SHP77 (cell line): ENCODE data around the gene APLNR.
"Not testable (repeated sequence)": the region's sequence is repeated elsewhere in the genome, so short reads cannot be mapped to it uniquely, and the experiment has no call there.

ENCODE experiments used
- DNase-seq, 2 experiments: peaks; one replicate each; lab custom pipeline; 2025; lab: John Stamatoyannopoulos, UW

APLNR gene

GRCh38 chr11:57237204-57237681, at the start of gene APLNR:
TSS of gene APLNR (minus strand) at chr11:57237250. CDS start at chr11:57237004, 246 bp downstream.
- DNase-seq, result no peak

- no peak for DNase-seq
Observed at GRCh38 chr11:57283231-57283990, 46.4 kb upstream of the APLNR start.

- DNase-seq, result not testable (repeated sequence)
Observed at GRCh38 chr11:57281546-57281945, 44.5 kb upstream of the APLNR start.

GRCh38 chr11:57279116-57279515, 42.1 kb upstream of the APLNR start:
- no peak for DNase-seq

- no peak for DNase-seq
Observed at GRCh38 chr11:57278721-57279095, 41.7 kb upstream of the APLNR start.

- peak; percentile 21 to 41 for DNase-seq
Observed at GRCh38 chr11:57277845-57278720, 41.0 kb upstream of the APLNR start.

GRCh38 chr11:57276971-57277675, 40.1 kb upstream of the APLNR start:
- DNase-seq, result no peak

- DNase-seq, result no peak
Observed at GRCh38 chr11:57276169-57276970, 39.3 kb upstream of the APLNR start.

- no peak for DNase-seq
Observed at GRCh38 chr11:57275582-57275981, 38.5 kb upstream of the APLNR start.

- DNase-seq, result no peak
Observed at GRCh38 chr11:57274904-57275498, 38.0 kb upstream of the APLNR start.

- DNase-seq, result no peak
Observed at GRCh38 chr11:57273448-57274058, 36.5 kb upstream of the APLNR start.

GRCh38 chr11:57269571-57270021, 32.5 kb upstream of the APLNR start:
- DNase-seq, result no peak

- no peak for DNase-seq
Observed at GRCh38 chr11:57266157-57266556, 29.1 kb upstream of the APLNR start.

- DNase-seq, result no peak
Observed at GRCh38 chr11:57263351-57263750, 26.3 kb upstream of the APLNR start.

GRCh38 chr11:57262157-57262556, 25.1 kb upstream of the APLNR start:
- DNase-seq, result no peak

GRCh38 chr11:57260937-57261783, 24.1 kb upstream of the APLNR start:
- DNase-seq, result no peak

- no peak for DNase-seq
Observed at GRCh38 chr11:57256119-57256518, 19.1 kb upstream of the APLNR start.

- no peak for DNase-seq
Observed at GRCh38 chr11:57255618-57256017, 18.6 kb upstream of the APLNR start.

GRCh38 chr11:57254631-57255030, 17.6 kb upstream of the APLNR start:
- DNase-seq, result no peak
